ENCODE measurements around the gene SNRNP200. TPM values are rescaled to one million over a fixed set of nuclear protein-coding genes. Genes with fewer than 3 reads are reported as not detected.
A peak's percentile ranks its signal among the peaks of the same experiment; 100 is the strongest.

SNRNP200 gene
- total RNA-seq (58.3 TPM), polyA plus RNA-seq (107 TPM)

DNA sequence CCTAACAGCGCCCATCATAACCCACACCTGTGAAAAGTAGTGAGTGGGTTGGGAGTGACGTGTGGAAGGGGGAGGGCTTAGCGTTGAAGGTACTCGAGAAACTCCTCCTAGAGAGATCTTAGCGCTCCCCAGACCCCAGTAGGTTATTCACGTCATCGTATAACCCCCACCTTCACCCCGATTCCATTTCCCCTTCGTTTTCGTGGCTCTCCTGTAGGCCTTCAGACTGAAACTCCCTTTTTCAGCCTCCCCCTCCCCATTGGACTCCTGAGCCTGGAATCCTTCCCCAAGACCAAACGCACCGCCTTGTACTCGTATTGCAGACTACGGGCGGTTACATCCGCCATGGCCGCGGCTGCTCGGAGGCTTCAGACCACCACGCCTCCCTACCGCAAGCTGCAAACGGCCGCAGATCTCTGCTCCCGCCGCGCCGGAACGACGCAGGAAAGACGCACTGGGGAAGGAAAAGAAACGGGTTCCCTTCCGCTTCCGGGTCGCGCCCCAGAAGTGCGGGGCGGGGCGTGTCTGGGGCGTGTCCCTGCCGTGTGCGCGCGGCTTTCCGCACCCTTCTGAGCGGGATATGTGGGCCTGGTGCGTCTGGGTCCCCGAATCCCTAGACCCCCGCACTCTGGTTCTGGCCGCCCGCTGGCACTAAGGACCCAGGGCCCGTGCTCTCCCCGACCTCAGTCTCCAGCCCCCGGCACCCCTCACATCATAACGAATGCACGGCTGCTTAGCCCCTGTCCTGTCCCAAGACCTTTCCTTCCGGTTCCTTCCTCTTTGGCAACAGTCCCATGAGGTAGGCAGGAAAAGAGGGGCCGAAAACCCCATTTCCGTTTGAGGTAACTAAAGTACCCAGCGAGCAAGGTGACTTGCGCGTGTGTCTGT, at the start of gene SNRNP200:
TSS of gene SNRNP200 (minus strand) at position 456 of the 888 bp plus-strand sequence. CDS start at position 347, 109 bp downstream.
- H3K4me1 ChIP-seq (ENCODE audit: insufficient read depth) = no peaks in the 10 kb centered on the region
- peak within 1 kb of the TSS; percentile 65 for H3K4me3 ChIP-seq (ENCODE audit: low read depth, low read length)
- H3K36me3 ChIP-seq (ENCODE audit: insufficient read depth) = peaks cover 7% of the 10 kb centered on the region
- H3K27ac ChIP-seq (ENCODE audit: low read depth) = peak within 1 kb of the TSS; percentile 76
- WGBS = under 1% methylated on average over 61 of the region's 61 CpGs
- DNase-seq (ENCODE audit: extremely low spot score) = peak; percentile 61

DNA sequence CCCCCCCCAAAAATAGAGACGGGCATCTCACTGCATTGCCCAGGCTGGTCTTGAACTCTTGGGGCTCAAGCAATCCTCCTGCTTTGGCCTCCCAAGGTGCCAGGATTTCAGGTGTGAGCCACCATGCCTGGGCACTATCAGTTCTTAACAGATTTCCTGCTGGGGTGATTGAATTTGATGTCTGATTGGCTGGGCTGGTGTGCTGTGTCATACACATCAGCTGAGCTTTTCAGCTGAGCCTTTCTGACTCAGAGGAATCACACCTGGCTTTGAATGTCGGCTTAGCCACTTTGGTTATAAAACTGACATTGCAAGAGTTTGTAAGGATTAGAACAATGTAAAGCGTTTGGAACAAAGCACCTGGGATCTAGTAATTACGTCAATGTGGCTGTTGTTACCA, 49.1 kb upstream of the SNRNP200 start:
- WGBS = 89% methylated on average over 4 of the region's 4 CpGs
- DNase-seq (ENCODE audit: extremely low spot score) = no peak
- Histone ChIP-seq H3K4me1 (ENCODE audit: insufficient read depth) (no peaks in the 10 kb centered on the region), H3K4me3 (ENCODE audit: low read depth, low read length) (no peak overlapping the region), H3K36me3 (ENCODE audit: insufficient read depth) (no peaks in the 10 kb centered on the region), H3K27ac (ENCODE audit: low read depth) (no peak overlapping the region)

DNA sequence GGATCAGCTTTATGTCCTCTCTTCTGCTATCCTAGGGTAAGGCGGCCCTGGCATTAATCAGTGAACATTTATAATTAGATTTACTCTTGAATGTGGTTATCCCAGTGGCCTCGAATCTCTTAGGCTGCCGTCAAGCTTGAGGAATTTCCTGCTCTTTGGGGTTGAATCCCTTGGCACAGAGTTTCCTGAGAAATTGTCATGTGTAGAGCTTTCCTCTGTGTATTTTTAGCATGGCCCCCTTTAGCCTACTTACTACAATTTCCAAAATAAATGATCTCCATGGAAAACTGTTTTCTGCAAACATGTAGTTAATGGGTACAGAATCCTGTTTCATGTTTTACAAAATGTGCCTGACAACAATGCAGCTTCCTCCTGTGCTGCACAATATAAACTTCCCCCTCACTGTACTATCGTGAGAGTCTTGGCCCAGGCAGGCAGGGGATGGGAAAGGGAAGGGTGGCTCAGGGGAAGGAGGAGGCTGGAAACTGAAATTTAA, 48.3 kb upstream of the SNRNP200 start:
- Histone ChIP-seq H3K4me3 (ENCODE audit: low read depth, low read length) (no peak overlapping the region), H3K27ac (ENCODE audit: low read depth) (no peak overlapping the region), H3K4me1 (ENCODE audit: insufficient read depth) (no peaks in the 10 kb centered on the region), H3K36me3 (ENCODE audit: insufficient read depth) (no peaks in the 10 kb centered on the region)
- no peak for DNase-seq (ENCODE audit: extremely low spot score)
- 74% methylated on average over 4 of the region's 4 CpGs for WGBS

DNA sequence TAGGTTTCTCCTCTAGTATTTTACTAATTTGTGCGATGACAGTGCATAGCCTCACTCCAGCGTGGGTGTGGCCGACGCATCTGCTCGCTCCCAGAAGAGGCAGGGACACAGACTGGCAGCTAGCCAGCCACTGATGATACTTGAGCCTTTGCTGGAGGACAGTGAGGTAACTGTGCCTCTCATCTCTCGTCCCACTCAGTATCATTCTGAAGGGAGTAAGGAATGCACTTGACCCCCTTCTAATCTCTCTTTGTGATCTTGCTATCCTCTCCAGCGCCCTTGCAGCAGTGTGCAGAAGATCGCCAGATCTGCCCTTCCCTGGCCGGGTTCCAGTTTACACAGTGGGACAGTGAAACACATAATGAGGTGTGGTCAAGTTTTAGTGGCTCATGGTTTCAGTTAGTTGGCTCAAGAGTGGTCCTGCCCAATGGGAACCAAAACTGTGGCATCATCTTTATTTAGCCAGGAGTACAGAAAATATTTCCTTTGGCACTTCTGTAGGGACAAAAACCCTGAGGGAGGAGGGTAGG, 47.8 kb upstream of the SNRNP200 start:
- no peak overlapping the region for H3K27ac ChIP-seq (ENCODE audit: low read depth)
- H3K4me3 ChIP-seq (ENCODE audit: low read depth, low read length) = no peak overlapping the region
- no peaks in the 10 kb centered on the region for H3K4me1 ChIP-seq (ENCODE audit: insufficient read depth)
- WGBS = 61% methylated on average over 9 of the region's 9 CpGs
- no peak for DNase-seq (ENCODE audit: extremely low spot score)
- H3K36me3 ChIP-seq (ENCODE audit: insufficient read depth) = no peaks in the 10 kb centered on the region

DNA sequence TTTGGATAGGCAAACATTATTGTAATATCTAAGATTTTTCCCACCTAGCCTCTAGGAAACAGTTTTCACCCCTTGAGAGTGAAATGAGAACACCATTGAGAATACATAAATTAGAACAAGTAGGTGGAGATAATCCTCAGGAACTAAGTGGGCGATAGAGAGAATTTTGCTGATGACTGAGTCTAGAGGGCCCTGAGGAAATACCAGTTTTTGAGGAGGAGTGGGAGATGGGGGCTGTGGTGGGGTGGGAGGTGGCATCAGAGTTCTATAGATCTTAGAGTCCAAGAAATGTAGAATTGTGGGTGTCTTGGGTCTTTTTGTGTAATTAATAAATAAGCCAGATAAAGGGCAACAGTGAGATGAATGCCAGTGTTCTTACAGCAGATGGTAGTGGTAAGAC, 42.0 kb upstream of the SNRNP200 start:
- no peaks in the 10 kb centered on the region for H3K4me1 ChIP-seq (ENCODE audit: insufficient read depth)
- no peak for DNase-seq (ENCODE audit: extremely low spot score)
- H3K4me3 ChIP-seq (ENCODE audit: low read depth, low read length) = no peak overlapping the region
- no peak overlapping the region for H3K27ac ChIP-seq (ENCODE audit: low read depth)
- 93% methylated on average over 1 of the region's 1 CpG for WGBS
- no peaks in the 10 kb centered on the region for H3K36me3 ChIP-seq (ENCODE audit: insufficient read depth)

DNA sequence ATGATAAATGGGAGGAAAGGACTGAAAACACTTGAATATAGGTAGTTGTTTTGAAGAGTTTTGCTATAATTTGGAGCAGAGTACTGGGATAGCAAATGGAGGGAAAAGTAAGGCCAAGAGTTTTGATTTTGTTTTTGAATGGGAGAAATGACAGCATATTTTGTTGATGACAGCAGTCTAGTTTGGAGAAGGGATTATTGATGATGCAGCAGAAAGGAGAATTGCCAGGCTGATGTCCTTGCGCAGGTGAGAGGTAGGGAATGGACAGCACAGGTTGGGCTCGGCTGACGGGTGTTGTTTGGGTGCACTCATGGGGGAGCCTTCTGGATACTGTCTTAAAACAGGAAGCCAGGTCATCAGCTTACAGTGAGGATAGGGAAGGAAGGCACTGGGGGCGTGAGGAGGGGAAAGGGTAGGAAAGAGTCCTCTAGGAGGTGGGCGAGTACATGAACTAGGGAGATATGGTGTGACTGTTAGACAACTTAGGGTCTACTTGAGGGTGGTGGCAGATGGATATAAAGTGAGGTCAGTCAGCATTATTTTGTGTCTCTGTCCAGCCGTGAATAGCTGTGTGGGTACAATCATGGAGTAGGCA, 40.6 kb upstream of the SNRNP200 start:
- 95% methylated on average over 6 of the region's 6 CpGs for WGBS
- Histone ChIP-seq H3K36me3 (ENCODE audit: insufficient read depth) (no peaks in the 10 kb centered on the region), H3K27ac (ENCODE audit: low read depth) (no peak overlapping the region), H3K4me1 (ENCODE audit: insufficient read depth) (no peaks in the 10 kb centered on the region), H3K4me3 (ENCODE audit: low read depth, low read length) (no peak overlapping the region)
- no peak for DNase-seq (ENCODE audit: extremely low spot score)

DNA sequence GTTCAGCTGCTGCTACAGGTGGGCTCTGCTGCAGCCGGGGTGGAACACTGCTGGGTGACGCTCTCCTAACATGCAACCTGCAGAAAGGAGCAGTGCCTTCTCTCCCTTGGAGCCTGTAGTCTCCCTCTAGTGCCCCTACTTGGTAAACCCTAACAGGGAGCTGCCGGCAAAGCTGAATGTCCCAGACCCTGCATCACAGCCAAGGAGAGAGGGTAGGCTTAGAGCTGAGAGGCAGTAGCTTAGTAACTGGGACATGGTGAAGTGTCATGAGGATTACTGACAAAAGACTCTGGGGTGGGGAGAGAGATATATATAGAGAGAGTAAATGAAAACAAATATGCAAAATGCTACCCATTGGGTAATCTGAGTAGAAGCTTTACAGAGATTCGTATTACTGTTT, 40.1 kb upstream of the SNRNP200 start:
- Histone ChIP-seq H3K36me3 (ENCODE audit: insufficient read depth) (no peaks in the 10 kb centered on the region), H3K27ac (ENCODE audit: low read depth) (no peak overlapping the region), H3K4me3 (ENCODE audit: low read depth, low read length) (no peak overlapping the region), H3K4me1 (ENCODE audit: insufficient read depth) (no peaks in the 10 kb centered on the region)
- DNase-seq (ENCODE audit: extremely low spot score) = no peak
- WGBS = 83% methylated on average over 4 of the region's 4 CpGs

DNA sequence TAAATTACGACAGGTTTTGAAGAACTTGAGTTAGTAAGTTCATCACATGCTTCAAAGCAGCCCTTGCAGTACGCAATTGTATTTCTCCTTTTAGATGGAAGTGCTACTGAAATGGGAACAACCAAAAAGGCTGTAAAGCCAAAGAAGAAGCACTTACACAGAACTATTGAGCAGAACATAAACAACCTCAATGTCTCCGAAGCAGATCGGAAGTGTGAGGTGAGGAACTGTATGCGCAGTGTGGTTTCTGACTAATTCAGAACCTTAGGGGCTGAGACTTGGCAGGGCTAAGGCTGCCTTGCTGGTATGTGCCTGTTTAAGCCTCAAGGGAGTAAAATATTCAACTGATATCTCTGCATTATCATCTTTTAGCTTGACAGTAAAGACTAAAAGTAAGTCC, 38.7 kb upstream of the SNRNP200 start:
- no peak overlapping the region for H3K4me3 ChIP-seq (ENCODE audit: low read depth, low read length)
- WGBS = 91% methylated on average over 5 of the region's 5 CpGs
- H3K4me1 ChIP-seq (ENCODE audit: insufficient read depth) = no peaks in the 10 kb centered on the region
- no peaks in the 10 kb centered on the region for H3K36me3 ChIP-seq (ENCODE audit: insufficient read depth)
- H3K27ac ChIP-seq (ENCODE audit: low read depth) = no peak overlapping the region
- no peak for DNase-seq (ENCODE audit: extremely low spot score)

DNA sequence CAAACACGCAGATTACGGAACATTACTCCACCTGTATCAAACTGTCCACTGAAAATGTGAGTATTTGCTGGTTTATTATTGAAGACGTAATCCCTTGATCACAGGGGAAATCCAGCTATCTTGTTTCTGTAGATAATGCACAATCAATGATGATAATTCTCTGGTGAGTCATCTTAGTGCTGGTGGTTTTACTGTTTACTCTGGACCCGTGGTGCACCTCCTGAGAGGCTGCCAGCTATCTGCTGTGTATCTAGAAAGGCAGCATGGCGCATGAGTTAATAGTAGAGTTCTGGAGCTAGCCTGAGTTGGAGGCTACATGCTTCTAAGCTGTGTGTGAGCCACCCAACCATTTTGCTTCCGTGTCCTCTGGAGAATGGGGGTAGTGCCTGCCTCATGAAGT, 36.7 kb upstream of the SNRNP200 start:
- 76% methylated on average over 6 of the region's 6 CpGs for WGBS
- no peaks in the 10 kb centered on the region for H3K36me3 ChIP-seq (ENCODE audit: insufficient read depth)
- no peak for DNase-seq (ENCODE audit: extremely low spot score)
- no peak overlapping the region for H3K27ac ChIP-seq (ENCODE audit: low read depth)
- no peak overlapping the region for H3K4me3 ChIP-seq (ENCODE audit: low read depth, low read length)
- H3K4me1 ChIP-seq (ENCODE audit: insufficient read depth) = no peaks in the 10 kb centered on the region

DNA sequence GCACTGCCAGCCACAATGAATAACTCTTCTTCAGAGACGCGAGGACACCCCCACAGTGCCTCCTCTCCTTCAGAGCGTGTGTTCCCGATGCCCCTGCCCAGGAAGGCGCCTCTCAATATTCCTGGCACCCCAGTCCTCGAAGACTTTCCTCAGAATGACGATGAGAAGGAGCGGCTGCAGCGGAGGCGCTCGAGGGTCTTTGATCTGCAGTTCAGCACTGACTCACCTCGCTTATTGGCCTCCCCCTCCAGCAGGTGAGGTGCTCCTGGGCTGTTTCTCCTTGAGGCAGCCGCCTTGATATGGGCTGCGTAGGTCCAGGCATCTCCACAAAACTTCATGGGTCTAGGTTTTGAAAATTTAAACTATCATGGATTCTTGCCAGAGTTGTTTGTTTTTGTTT, 36.3 kb upstream of the SNRNP200 start:
- no peak overlapping the region for H3K27ac ChIP-seq (ENCODE audit: low read depth)
- 96% methylated on average over 14 of the region's 14 CpGs for WGBS
- no peak for DNase-seq (ENCODE audit: extremely low spot score)
- H3K4me3 ChIP-seq (ENCODE audit: low read depth, low read length) = no peak overlapping the region
- H3K4me1 ChIP-seq (ENCODE audit: insufficient read depth) = no peaks in the 10 kb centered on the region
- no peaks in the 10 kb centered on the region for H3K36me3 ChIP-seq (ENCODE audit: insufficient read depth)

DNA sequence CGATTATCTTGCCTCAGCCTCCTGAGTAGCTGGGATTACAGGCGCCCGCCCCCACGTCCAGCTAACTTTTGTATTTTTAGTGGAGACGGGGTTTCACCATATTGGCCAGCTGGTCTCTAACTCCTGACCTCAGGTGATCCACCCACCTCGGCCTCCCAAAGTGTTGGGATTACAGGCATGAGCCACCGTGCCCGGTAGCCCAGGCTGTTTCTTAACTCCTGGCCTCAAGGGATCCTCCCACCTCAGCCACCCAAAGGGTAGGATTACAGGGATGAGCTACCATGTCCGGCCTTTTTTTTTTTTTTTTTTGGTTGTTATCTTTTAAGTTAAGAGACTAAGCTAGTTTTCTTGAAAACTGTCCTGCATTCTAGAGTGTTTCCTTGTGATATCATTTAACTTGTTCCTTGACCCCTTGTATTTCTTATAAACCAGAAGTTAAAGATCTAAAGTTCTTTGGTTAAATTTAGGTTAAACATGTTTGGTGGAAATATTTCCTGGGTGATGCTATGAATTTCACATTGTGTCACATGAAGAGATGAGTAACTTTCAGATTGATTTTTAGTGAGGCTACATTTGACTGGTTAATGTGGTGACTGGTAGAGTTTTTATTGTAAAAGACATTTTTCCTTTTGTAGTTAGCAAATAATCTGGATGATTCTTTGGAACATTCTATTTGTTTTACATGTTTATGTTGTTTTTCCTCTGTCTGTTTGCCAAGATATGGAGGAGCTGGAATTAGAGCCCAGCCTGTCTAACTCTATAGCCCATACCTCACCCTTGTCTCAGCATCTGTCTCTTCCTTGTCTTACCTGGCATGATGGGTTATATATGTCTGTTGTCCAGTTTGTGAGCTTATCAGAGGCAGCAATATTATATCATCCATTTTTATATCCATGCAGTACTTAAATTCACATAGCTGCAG, 35.4 kb upstream of the SNRNP200 start:
- H3K36me3 ChIP-seq (ENCODE audit: insufficient read depth) = no peaks in the 10 kb centered on the region
- WGBS = 90% methylated on average over 9 of the region's 9 CpGs
- DNase-seq (ENCODE audit: extremely low spot score) = no peak

DNA sequence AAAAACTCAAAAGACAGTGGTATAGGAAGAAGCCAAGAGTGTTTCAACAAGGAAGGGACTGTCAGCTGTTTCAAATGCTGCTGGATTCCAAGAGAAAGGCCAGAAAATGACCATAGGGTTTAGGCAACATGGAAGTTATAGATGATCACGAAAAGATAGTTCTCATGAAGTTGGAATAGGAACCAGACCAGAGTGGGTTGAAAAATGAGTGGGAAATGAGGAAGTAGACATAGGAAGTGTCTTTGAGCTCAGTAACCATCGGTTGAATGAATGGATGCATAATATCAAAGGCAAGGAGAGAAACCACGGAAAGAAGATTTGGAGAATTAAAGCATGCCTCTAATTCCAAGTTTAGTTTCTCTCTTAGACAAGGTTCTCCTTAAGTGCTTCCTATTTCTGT, 31.5 kb upstream of the SNRNP200 start:
- no peak for DNase-seq (ENCODE audit: extremely low spot score)
- H3K36me3 ChIP-seq (ENCODE audit: insufficient read depth) = no peaks in the 10 kb centered on the region
- H3K4me3 ChIP-seq (ENCODE audit: low read depth, low read length) = no peak overlapping the region
- WGBS = 88% methylated on average over 3 of the region's 3 CpGs
- no peaks in the 10 kb centered on the region for H3K4me1 ChIP-seq (ENCODE audit: insufficient read depth)
- H3K27ac ChIP-seq (ENCODE audit: low read depth) = no peak overlapping the region

More for the DNA sequence above, 35.4 kb upstream of the SNRNP200 start:
- Histone ChIP-seq H3K4me1 (ENCODE audit: insufficient read depth) (no peaks in the 10 kb centered on the region), H3K4me3 (ENCODE audit: low read depth, low read length) (no peak overlapping the region), H3K27ac (ENCODE audit: low read depth) (no peak overlapping the region)

DNA sequence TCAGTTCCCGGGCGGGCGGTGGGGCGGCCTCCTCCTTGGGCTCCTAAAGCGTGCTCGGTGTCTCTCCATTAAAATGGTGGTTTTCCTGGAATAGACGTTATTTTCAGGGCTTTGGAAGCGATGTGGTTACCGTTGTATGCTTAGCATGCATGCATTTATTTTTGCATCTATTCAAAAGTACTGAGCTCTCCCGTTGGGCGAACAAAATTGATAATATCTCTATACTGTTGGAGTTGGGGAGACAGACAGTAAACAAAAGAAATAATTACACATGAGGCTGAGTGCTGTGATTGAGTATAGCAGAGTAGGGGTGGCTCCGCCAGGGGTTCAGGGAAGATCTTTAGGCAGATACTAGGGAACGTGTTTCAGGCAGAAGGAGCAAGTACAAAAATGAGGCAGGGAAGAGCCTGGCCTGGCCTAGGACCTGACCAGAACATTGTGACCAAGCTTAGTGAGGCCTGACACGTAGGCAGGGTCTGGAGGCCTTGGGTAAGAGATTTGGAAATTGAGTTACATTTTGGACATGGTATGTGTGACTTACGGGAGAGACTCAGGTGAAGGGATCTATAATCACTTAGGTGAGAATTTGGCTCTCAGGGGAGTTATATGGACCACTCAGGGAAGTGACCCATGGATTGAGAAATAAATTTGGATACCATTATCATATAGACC, 30.9 kb upstream of the SNRNP200 start:
- H3K4me1 ChIP-seq (ENCODE audit: insufficient read depth) = no peaks in the 10 kb centered on the region
- WGBS = 10% methylated on average over 15 of the region's 15 CpGs
- H3K27ac ChIP-seq (ENCODE audit: low read depth) = no peak overlapping the region
- DNase-seq (ENCODE audit: extremely low spot score) = no peak
- peak overlapping the region; percentile 62 for H3K4me3 ChIP-seq (ENCODE audit: low read depth, low read length)
- H3K36me3 ChIP-seq (ENCODE audit: insufficient read depth) = no peaks in the 10 kb centered on the region
